ENCODE results near the gene SEPTIN14.
"Not testable (repeated sequence)": the region's sequence is repeated elsewhere in the genome, so short reads cannot be mapped to it uniquely, and the experiment has no call there.

SEPTIN14 gene

GRCh38 chr7:55827577-55827976 lies 35.0 kb downstream of the SEPTIN14 start:
- no peak for DNase-seq (ENCODE audit: low read depth)
- no peak for TF ChIP-seq CTCF (conservative IDR thresholded peaks at IDR 0.05; ENCODE audit: control insufficient read depth, insufficient read depth, low read depth, low read length)
- H3K4me3 ChIP-seq (ENCODE audit: control insufficient read depth, low read depth, low read length) = no peak overlapping the region

GRCh38 chr7:55818686-55819085 lies 43.9 kb downstream of the SEPTIN14 start:
- TF ChIP-seq CTCF (conservative IDR thresholded peaks at IDR 0.05; ENCODE audit: control insufficient read depth, insufficient read depth, low read depth, low read length) = no peak
- DNase-seq (ENCODE audit: low read depth) = no peak
- H3K4me3 ChIP-seq (ENCODE audit: control insufficient read depth, low read depth, low read length) = no peak overlapping the region

- DNase-seq (ENCODE audit: low read depth); H3K4me3 ChIP-seq (ENCODE audit: control insufficient read depth, low read depth, low read length): not testable (repeated sequence)
Measured at GRCh38 chr7:55797260-55797659, 65.3 kb downstream of the SEPTIN14 start.

GRCh38 chr7:55794527-55794926 lies 68.0 kb downstream of the SEPTIN14 start:
- no peak overlapping the region for H3K4me3 ChIP-seq (ENCODE audit: control insufficient read depth, low read depth, low read length)
- no peak for TF ChIP-seq CTCF (conservative IDR thresholded peaks at IDR 0.05; ENCODE audit: control insufficient read depth, insufficient read depth, low read depth, low read length)
- peak; percentile 8 for DNase-seq (ENCODE audit: low read depth)

- TF ChIP-seq CTCF (conservative IDR thresholded peaks at IDR 0.05; ENCODE audit: control insufficient read depth, insufficient read depth, low read depth, low read length) = no peak
- no peak for DNase-seq (ENCODE audit: low read depth)
Measured at GRCh38 chr7:55792048-55792447, 70.5 kb downstream of the SEPTIN14 start.

GRCh38 chr7:55787796-55788195 lies 74.8 kb downstream of the SEPTIN14 start:
- DNase-seq (ENCODE audit: low read depth) = no peak
- no peak for TF ChIP-seq CTCF (conservative IDR thresholded peaks at IDR 0.05; ENCODE audit: control insufficient read depth, insufficient read depth, low read depth, low read length)
- no peak overlapping the region for H3K4me3 ChIP-seq (ENCODE audit: control insufficient read depth, low read depth, low read length)

More at GRCh38 chr7:55792048-55792447, 70.5 kb downstream of the SEPTIN14 start:
- no peak overlapping the region for H3K4me3 ChIP-seq (ENCODE audit: control insufficient read depth, low read depth, low read length)

- no peak for TF ChIP-seq CTCF (conservative IDR thresholded peaks at IDR 0.05; ENCODE audit: control insufficient read depth, insufficient read depth, low read depth, low read length)
- no peak for DNase-seq (ENCODE audit: low read depth)
- H3K4me3 ChIP-seq (ENCODE audit: control insufficient read depth, low read depth, low read length) = no peak overlapping the region
Measured at GRCh38 chr7:55786901-55787300, 75.7 kb downstream of the SEPTIN14 start.

- not testable (repeated sequence) for H3K4me3 ChIP-seq (ENCODE audit: control insufficient read depth, low read depth, low read length); DNase-seq (ENCODE audit: low read depth)
Measured at GRCh38 chr7:55785444-55785843, 77.1 kb downstream of the SEPTIN14 start.

All from fibroblast of mammary gland (primary cell).